MCF 10A (cell line): ENCODE measurements around the gene DNAH9. TPM values are rescaled to one million over a fixed set of nuclear protein-coding genes. Genes with fewer than 3 reads are reported as not detected.

ENCODE experiments used
- BruUV-seq: library from RNA; stranded (reverse); fragments of 400-500 nt; replicated peaks from 2 replicates; lab custom pipeline; 2021; lab: Mats Ljungman, UMichigan
- CTCF ChIA-PET: fragments of 300-600 bp; sonication (Branson Sonifier 250); formaldehyde crosslinking; extraction: SDS; loops from one replicate; lab custom pipeline; 2021; ENCODE audit warnings: antibody characterized with exemption, inconsistent platforms; lab: Yijun Ruan, JAX
- POLR2A ChIA-PET: fragments of 300-600, 350-650 bp; sonication (Branson Sonifier 250); formaldehyde crosslinking; extraction: SDS; loops from one replicate; lab custom pipeline; 2020; ENCODE audit warnings: antibody characterized with exemption, inconsistent platforms; lab: Yijun Ruan, JAX
- DNase-seq: peaks from one replicate; pipeline ENCODE4 v3.0.0-alpha.2; 2018; ENCODE audit not compliant: unreplicated experiment
- H3K27ac Mint-ChIP-seq: one replicate; pipeline ENCODE4 v1.8.0; 2022; ENCODE audit warnings: mild to moderate bottlenecking, low read depth, mixed read lengths; ENCODE audit not compliant: unreplicated experiment
- H3K27me3 Mint-ChIP-seq: one replicate; pipeline ENCODE4 v1.8.0; 2022; ENCODE audit warnings: mixed read lengths; ENCODE audit not compliant: insufficient read depth, unreplicated experiment
- H3K36me3 Mint-ChIP-seq: one replicate; pipeline ENCODE4 v1.8.0; 2022; ENCODE audit warnings: mild to moderate bottlenecking, moderate library complexity, mixed read lengths; ENCODE audit not compliant: insufficient read depth, unreplicated experiment
- H3K4me1 Mint-ChIP-seq: one replicate; pipeline ENCODE4 v1.8.0; 2022; ENCODE audit warnings: mixed read lengths; ENCODE audit not compliant: insufficient read depth, unreplicated experiment
- H3K4me3 Mint-ChIP-seq: one replicate; pipeline ENCODE4 v1.8.0; 2022; ENCODE audit warnings: mild to moderate bottlenecking, moderate library complexity, mixed read lengths; ENCODE audit not compliant: unreplicated experiment
- H3K9me3 Mint-ChIP-seq: one replicate; pipeline ENCODE4 v1.8.0; 2022; ENCODE audit warnings: mixed read lengths; ENCODE audit not compliant: unreplicated experiment
- CTCF ChIP-seq: fragments of 200-600 bp; IDR thresholded peaks from one replicate; pipeline ENCODE4 v1.8.0; 2022; ENCODE audit warnings: antibody characterized with exemption, mild to moderate bottlenecking; ENCODE audit not compliant: unreplicated experiment
- intact Hi-C: fragments of 100-400 bp; cut with micrococcal nuclease; formaldehyde crosslinking; loops from 2 replicates; pipeline ENCODE4 v1.14.1; 2022
- total RNA-seq: library from RNA; stranded (reverse); gene quantifications from 2 replicates; pipeline ENCODE4 v1.2.3, GENCODE V29; 2022

The DNAH9 gene
- total RNA-seq, 1 experiment from 2014 or later: 0.44 TPM

- Mint-ChIP-seq H3K9me3 (no peaks in the 10 kb centered on the region), H3K4me1 (peaks cover 7% of the 10 kb centered on the region), H3K4me3 (no peak overlapping the region), H3K36me3 (no peaks in the 10 kb centered on the region), H3K27me3 (no peaks in the 10 kb centered on the region), H3K27ac (no peak overlapping the region)
- DNase-seq: no peak
- POLR2A ChIA-PET: no interaction called here
- no peak for TF ChIP-seq CTCF
- CTCF ChIA-PET: no interaction called here
- no TSS peak for BruUV-seq
- intact Hi-C loops: no loop called here
Observed at GRCh38 chr17:11712456-11712855, 114.2 kb downstream of the DNAH9 start.

GRCh38 chr17:11719203-11719602 lies 120.9 kb downstream of the DNAH9 start:
- Mint-ChIP-seq H3K27me3 (no peaks in the 10 kb centered on the region), H3K4me3 (no peak overlapping the region), H3K9me3 (no peaks in the 10 kb centered on the region), H3K36me3 (no peaks in the 10 kb centered on the region), H3K4me1 (peaks cover 12% of the 10 kb centered on the region), H3K27ac (no peak overlapping the region)
- no peak for TF ChIP-seq CTCF
- ChIA-PET CTCF (interaction anchor here (1.2 to 1.6 kb wide), 2 partner anchors 75 to 216 kb away, joined by 3 to 4 read pairs; no protein-coding TSS in a partner anchor), POLR2A (interaction anchor here (0.9 kb wide), 1 partner anchor 9 kb away, joined by 4 read pairs; no protein-coding TSS in a partner anchor)
- BruUV-seq: no TSS peak
- no peak for DNase-seq
- intact Hi-C loops: no loop called here

GRCh38 chr17:11719856-11720255 lies 121.6 kb downstream of the DNAH9 start:
- H3K4me1 Mint-ChIP-seq: peaks cover 12% of the 10 kb centered on the region
- intact Hi-C loops: no loop called here
- no peak overlapping the region for H3K4me3 Mint-ChIP-seq
- H3K36me3 Mint-ChIP-seq: no peaks in the 10 kb centered on the region
- H3K27me3 Mint-ChIP-seq: no peaks in the 10 kb centered on the region
- no peak overlapping the region for H3K27ac Mint-ChIP-seq
- ChIA-PET POLR2A (no interaction called here), CTCF (interaction anchor here (0.6 to 1.0 kb wide), 3 partner anchors 76 to 575 kb away, joined by 3 to 7 read pairs (median 3); no protein-coding TSS in a partner anchor)
- DNase-seq: no peak
- no peaks in the 10 kb centered on the region for H3K9me3 Mint-ChIP-seq
- no TSS peak for BruUV-seq
- no peak for TF ChIP-seq CTCF

- intact Hi-C loops: no loop called here
- DNase-seq: no peak
- CTCF ChIA-PET: no interaction called here
- Mint-ChIP-seq H3K27me3 (no peaks in the 10 kb centered on the region), H3K27ac (no peak overlapping the region), H3K4me3 (no peak overlapping the region), H3K36me3 (no peaks in the 10 kb centered on the region), H3K4me1 (peaks cover 12% of the 10 kb centered on the region), H3K9me3 (no peaks in the 10 kb centered on the region)
- POLR2A ChIA-PET: no interaction called here
- TF ChIP-seq CTCF: no peak
- no TSS peak for BruUV-seq
Observed at GRCh38 chr17:11720816-11721215, 122.5 kb downstream of the DNAH9 start.
